K562 (cell line): ENCODE results near the gene SLC25A45. TPM values are rescaled to one million over a fixed set of nuclear protein-coding genes. Genes with fewer than 3 reads are reported as not detected.

Experiments used
- CREB1 ChIP-seq, 2 experiments: sonication (generic) in 1 of 2; formaldehyde crosslinking in 1 of 2; IDR thresholded peaks; 2 replicates each; pipeline versions ENCODE4 v1.6.1 to v1.8.0; 2012 to 2022; ENCODE audit warnings: inconsistent platforms in 1 of 2, mild to moderate bottlenecking in 1 of 2, missing genetic modification reagents in 1 of 2, moderate library complexity in 1 of 2
- RCOR1 ChIP-seq, 2 experiments: IDR thresholded peaks; 2 replicates each; pipeline ENCODE4 v1.6.1; 2012; ENCODE audit warnings: low read depth in 2 of 2, low read length in 2 of 2, borderline replicate concordance in 1 of 2, improper control_type of control experiment in 1 of 2
- SMAD3 ChIP-seq: fragments of 450-650 bp; formaldehyde crosslinking; conservative IDR thresholded peaks from 2 replicates; pipeline ENCODE4 v1.4.0; 2020; ENCODE audit warnings: mild to moderate bottlenecking
- U2AF2 ChIP-seq: fragments of 200-400 bp; formaldehyde crosslinking; optimal IDR thresholded peaks from 2 replicates; pipeline ENCODE3; 2017; ENCODE audit warnings: low read depth, mild to moderate bottlenecking, low read length
- ZBTB2 ChIP-seq: fragments of 450-650 bp; IDR thresholded peaks from 2 replicates; pipeline ENCODE4 v1.6.1; 2016; ENCODE audit warnings: antibody characterized with exemption
- ZHX1 ChIP-seq: fragments of 150-350 bp; conservative IDR thresholded peaks from 2 replicates; pipeline ENCODE4 v1.6.1; 2014; ENCODE audit warnings: low read length
- ZNF407 ChIP-seq: fragments of 450-650 bp; IDR thresholded peaks from 2 replicates; pipeline ENCODE4 v1.6.1; 2016; ENCODE audit warnings: low read depth
- polyA plus RNA-seq, 8 experiments: library from polyadenylated mRNA; depleted of rRNA in 4 of 8; stranded (reverse) in 5 of 8; unstranded in 3 of 8; fragments of >200 nt; fragmentation: Nextera tagmentation in 2 of 8; fragmentation: Illumina TruSeq in 1 of 8; extraction: Ambion mirVana in 2 of 8; extraction: Trizol in 1 of 8; gene quantifications; 2 replicates each; pipeline versions ENCODE4 v1.2.1 to v1.2.3, GENCODE V29; 2011 to 2014; ENCODE audit warnings: inconsistent platforms in 1 of 8, missing spikeins in 1 of 8
- total RNA-seq, 7 experiments: library from RNA; depleted of rRNA in 6 of 7; stranded (reverse); fragments of >200 nt in 6 of 7; fragmentation: Illumina TruSeq in 2 of 7; extraction: Trizol in 2 of 7; gene quantifications; 2 replicates each; pipeline versions ENCODE4 v1.2.1 to v1.2.3, GENCODE V29; 2011 to 2021; ENCODE audit warnings: low replicate concordance in 1 of 7

The SLC25A45 gene
- total and polyA plus RNA-seq, 9 of the 15 experiments (the other 6 are each of a cell fraction or from before 2014, with no cell fraction given) = 0.15 to 2.3 (median 0.68) TPM

- TF ChIP-seq ZNF407 = no peak
- TF ChIP-seq ZHX1 = no peak
- TF ChIP-seq SMAD3 (CRISPR knock-in tag) = peak; percentile 28; the same call in 1 of the 2 replicates
- TF ChIP-seq CREB1 (IDR thresholded peaks at IDR 0.05) = peak; percentile 34
- TF ChIP-seq CREB1 (CRISPR knock-in tag; IDR thresholded peaks at IDR 0.05) = no peak; the same call in 1 of the 2 replicates
- no peak for TF ChIP-seq U2AF2
- TF ChIP-seq ZBTB2 = no peak
- TF ChIP-seq RCOR1 (IDR thresholded peaks at IDR 0.05; ENCODE audit: borderline replicate concordance in 1 of 2, low read depth in 2 of 2, low read length in 2 of 2) = no peak
Observed at GRCh38 chr11:65424205-65425104, 42.0 kb upstream of the SLC25A45 start (continued).
